ENCODE data around the gene GMDS.

Gene GMDS

GRCh38 chr6:1890071-1890470 lies 355.3 kb downstream of the GMDS start:
- Histone ChIP-seq H3K9ac (ENCODE audit: low read depth, low read length, poor library complexity, severe bottlenecking) (no peak overlapping the region), H2AFZ (ENCODE audit: low read length) (no peak overlapping the region)
- no peak for TF ChIP-seq CTCF (conservative IDR thresholded peaks at IDR 0.05; ENCODE audit: low read length)
- no peak for TF ChIP-seq EZH2phosphoT487 (IDR thresholded peaks at IDR 0.05; ENCODE audit: borderline replicate concordance)

GRCh38 chr6:1885576-1886011 lies 359.8 kb downstream of the GMDS start:
- no peak for TF ChIP-seq EZH2phosphoT487 (IDR thresholded peaks at IDR 0.05; ENCODE audit: borderline replicate concordance)
- H3K4me1 ChIP-seq (ENCODE audit: insufficient read depth, low read length, poor library complexity, severe bottlenecking), result no peaks in the 10 kb centered on the region
- H4K20me1 ChIP-seq (ENCODE audit: insufficient read depth, low read length, poor library complexity, severe bottlenecking), result no peaks in the 10 kb centered on the region
- no peaks in the 10 kb centered on the region for H3K79me2 ChIP-seq (ENCODE audit: insufficient read depth, low read length)
- H3K36me3 ChIP-seq (ENCODE audit: insufficient read depth, low read length), result no peaks in the 10 kb centered on the region
- no peak overlapping the region for H3K4me2 ChIP-seq (ENCODE audit: low read depth, low read length, poor library complexity, severe bottlenecking)
- no peaks in the 10 kb centered on the region for H3K27me3 ChIP-seq (ENCODE audit: insufficient read depth, low read length, poor library complexity, severe bottlenecking)
- no peaks in the 10 kb centered on the region for H3F3A ChIP-seq (ENCODE audit: low read depth)
- H2AFZ ChIP-seq (ENCODE audit: low read length), result no peak overlapping the region
- no peak overlapping the region for H3K9ac ChIP-seq (ENCODE audit: low read depth, low read length, poor library complexity, severe bottlenecking)
- no peaks in the 10 kb centered on the region for H3K9me2 ChIP-seq (replicated peaks; ENCODE audit: low read depth, low read length)
- no peak overlapping the region for H3K4me3 ChIP-seq (ENCODE audit: low read length, poor library complexity, severe bottlenecking)
- peaks cover 4% of the 10 kb centered on the region; the same call in 1 of the 2 replicates for H3K9me3 ChIP-seq (ENCODE audit: insufficient read depth, low read depth, low read length)

More at GRCh38 chr6:1890071-1890470, 355.3 kb downstream of the GMDS start:
- H3K27me3 ChIP-seq (ENCODE audit: insufficient read depth, low read length, poor library complexity, severe bottlenecking), result no peaks in the 10 kb centered on the region
- H3K9me2 ChIP-seq (replicated peaks; ENCODE audit: low read depth, low read length), result no peaks in the 10 kb centered on the region
- no peak overlapping the region for H3K4me3 ChIP-seq (ENCODE audit: low read length, poor library complexity, severe bottlenecking)
- no peaks in the 10 kb centered on the region for H3K36me3 ChIP-seq (ENCODE audit: insufficient read depth, low read length)
- H3K4me1 ChIP-seq (ENCODE audit: insufficient read depth, low read length, poor library complexity, severe bottlenecking), result peaks cover 11% of the 10 kb centered on the region
- H3K9me3 ChIP-seq (ENCODE audit: insufficient read depth, low read depth, low read length), result peaks cover 4% of the 10 kb centered on the region; the same call in 1 of the 2 replicates
- H3K4me2 ChIP-seq (ENCODE audit: low read depth, low read length, poor library complexity, severe bottlenecking), result no peak overlapping the region
- H3K79me2 ChIP-seq (ENCODE audit: insufficient read depth, low read length), result no peaks in the 10 kb centered on the region
- H3F3A ChIP-seq (ENCODE audit: low read depth), result no peaks in the 10 kb centered on the region
- no peaks in the 10 kb centered on the region for H4K20me1 ChIP-seq (ENCODE audit: insufficient read depth, low read length, poor library complexity, severe bottlenecking)

GRCh38 chr6:1884313-1884712 lies 361.1 kb downstream of the GMDS start:
- Histone ChIP-seq H3K9me3 (ENCODE audit: insufficient read depth, low read depth, low read length) (no peaks in the 10 kb centered on the region), H3K36me3 (ENCODE audit: insufficient read depth, low read length) (no peaks in the 10 kb centered on the region), H2AFZ (ENCODE audit: low read length) (no peak overlapping the region), H3K4me1 (ENCODE audit: insufficient read depth, low read length, poor library complexity, severe bottlenecking) (no peaks in the 10 kb centered on the region), H3K79me2 (ENCODE audit: insufficient read depth, low read length) (no peaks in the 10 kb centered on the region), H4K20me1 (ENCODE audit: insufficient read depth, low read length, poor library complexity, severe bottlenecking) (no peaks in the 10 kb centered on the region), H3F3A (ENCODE audit: low read depth) (no peaks in the 10 kb centered on the region), H3K9me2 (replicated peaks; ENCODE audit: low read depth, low read length) (no peaks in the 10 kb centered on the region), H3K9ac (ENCODE audit: low read depth, low read length, poor library complexity, severe bottlenecking) (no peak overlapping the region), H3K4me2 (ENCODE audit: low read depth, low read length, poor library complexity, severe bottlenecking) (no peak overlapping the region), H3K4me3 (ENCODE audit: low read length, poor library complexity, severe bottlenecking) (no peak overlapping the region), H3K27me3 (ENCODE audit: insufficient read depth, low read length, poor library complexity, severe bottlenecking) (no peaks in the 10 kb centered on the region)
- no peak for TF ChIP-seq EZH2phosphoT487 (IDR thresholded peaks at IDR 0.05; ENCODE audit: borderline replicate concordance)
- no peak for TF ChIP-seq CTCF (conservative IDR thresholded peaks at IDR 0.05; ENCODE audit: low read length)

- no peak for TF ChIP-seq EZH2phosphoT487 (IDR thresholded peaks at IDR 0.05; ENCODE audit: borderline replicate concordance)
- no peak for TF ChIP-seq CTCF (conservative IDR thresholded peaks at IDR 0.05; ENCODE audit: low read length)
- H4K20me1 ChIP-seq (ENCODE audit: insufficient read depth, low read length, poor library complexity, severe bottlenecking), result no peaks in the 10 kb centered on the region
- H3K79me2 ChIP-seq (ENCODE audit: insufficient read depth, low read length), result no peaks in the 10 kb centered on the region
- H3K9me2 ChIP-seq (replicated peaks; ENCODE audit: low read depth, low read length), result no peaks in the 10 kb centered on the region
- no peaks in the 10 kb centered on the region for H3K9me3 ChIP-seq (ENCODE audit: insufficient read depth, low read depth, low read length)
- no peak overlapping the region for H2AFZ ChIP-seq (ENCODE audit: low read length)
- no peak overlapping the region for H3K9ac ChIP-seq (ENCODE audit: low read depth, low read length, poor library complexity, severe bottlenecking)
- H3F3A ChIP-seq (ENCODE audit: low read depth), result no peaks in the 10 kb centered on the region
- H3K4me2 ChIP-seq (ENCODE audit: low read depth, low read length, poor library complexity, severe bottlenecking), result no peak overlapping the region
- no peak overlapping the region for H3K4me3 ChIP-seq (ENCODE audit: low read length, poor library complexity, severe bottlenecking)
- peaks cover 8% of the 10 kb centered on the region for H3K4me1 ChIP-seq (ENCODE audit: insufficient read depth, low read length, poor library complexity, severe bottlenecking)
- H3K27me3 ChIP-seq (ENCODE audit: insufficient read depth, low read length, poor library complexity, severe bottlenecking), result no peaks in the 10 kb centered on the region
- no peaks in the 10 kb centered on the region for H3K36me3 ChIP-seq (ENCODE audit: insufficient read depth, low read length)
Measured at GRCh38 chr6:1878330-1878729, 367.1 kb downstream of the GMDS start.

All from Loucy (cell line).